22Rv1 (cell line): ENCODE data around the gene CERK.

Experiments
- CTCF ChIP-seq: fragments of 450-650 bp; IDR thresholded peaks from 2 replicates; pipeline ENCODE4 v1.5.1; 2017; ENCODE audit warnings: mild to moderate bottlenecking
- ZFX ChIP-seq: fragments of 450-650 bp; IDR thresholded peaks from 2 replicates; pipeline ENCODE4 v1.6.1; 2017; ENCODE audit warnings: antibody characterized with exemption, borderline replicate concordance

- TF ChIP-seq CTCF: no peak
- TF ChIP-seq ZFX: no peak
Observed at GRCh38 chr22:46676881-46677280, 61.2 kb downstream of the CERK start.
